ENCODE measurements around the gene ELP6. TPM values are rescaled to one million over a fixed set of nuclear protein-coding genes. Genes with fewer than 3 reads are reported as not detected.
"Not testable (repeated sequence)": the region's sequence is repeated elsewhere in the genome, so short reads cannot be mapped to it uniquely, and the experiment has no call there.

The ELP6 gene
- total RNA-seq, 2 experiments from 2014 or later: 46.6 to 48.8 TPM

DNA sequence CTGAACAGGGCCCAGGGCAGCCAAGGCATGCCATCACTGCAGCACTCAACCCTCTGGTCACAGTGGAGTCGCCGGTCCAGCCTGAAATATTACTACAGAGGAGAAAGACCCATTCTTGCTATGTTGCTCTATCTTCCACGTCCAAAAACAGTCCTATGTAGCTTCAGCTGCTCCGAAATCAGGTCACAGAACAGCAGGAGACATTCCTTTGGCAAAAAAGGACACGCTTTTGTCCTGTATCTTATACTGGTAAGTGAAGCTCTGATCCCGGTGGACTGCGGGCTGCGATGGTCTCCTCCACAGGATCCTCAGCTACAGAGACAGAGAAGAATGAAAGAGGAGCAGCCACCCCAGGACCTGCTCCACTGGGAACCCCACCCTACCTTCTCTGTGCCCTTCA, 17.6 kb downstream of the ELP6 start:
- Mint-ChIP-seq H3K4me1 (no peaks in the 10 kb centered on the region), H3K36me3 (peaks cover 27% of the 10 kb centered on the region), H3K27ac (no peak overlapping the region), H3K4me3 (no peak overlapping the region), H3K9me3 (ENCODE audit: low read depth) (no peaks in the 10 kb centered on the region), H3K27me3 (no peaks in the 10 kb centered on the region)
- CTCF ChIA-PET: interaction anchor here (0.6 to 1.4 kb wide), 3 partner anchors 20 to 75 kb away, joined by 3 read pairs; no protein-coding TSS in a partner anchor
- no peak for DNase-seq
- ATAC-seq: no peak

DNA sequence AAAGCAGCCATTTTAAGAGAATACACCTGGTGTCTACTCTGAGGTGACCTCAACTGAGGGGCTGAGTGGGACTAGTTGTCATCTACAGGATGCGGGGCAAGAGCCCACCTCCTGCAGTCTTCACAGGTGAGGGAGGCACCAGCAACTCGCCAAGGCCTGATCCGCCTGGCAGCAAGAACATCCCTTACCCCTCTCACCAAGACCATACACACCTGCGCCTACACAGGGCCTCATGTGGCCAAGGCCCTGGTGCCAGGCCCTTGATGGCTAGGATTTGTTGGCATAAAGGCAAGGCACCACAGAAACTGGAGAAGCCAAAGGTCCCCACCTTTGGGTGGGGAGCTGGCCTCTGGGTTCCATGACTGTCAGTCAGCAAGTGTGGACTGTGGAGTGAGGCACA, 18.4 kb downstream of the ELP6 start:
- no peak for ATAC-seq
- CTCF ChIA-PET: interaction anchor here (1.0 to 1.4 kb wide), 2 partner anchors 18 to 74 kb away, joined by 3 read pairs; partner anchors contain the start of gene ELP6
- no peaks in the 10 kb centered on the region for H3K4me1 Mint-ChIP-seq
- H3K36me3 Mint-ChIP-seq: peaks cover 26% of the 10 kb centered on the region
- H3K27me3 Mint-ChIP-seq: no peaks in the 10 kb centered on the region
- H3K9me3 Mint-ChIP-seq (ENCODE audit: low read depth): no peaks in the 10 kb centered on the region
- no peak for DNase-seq
- H3K27ac Mint-ChIP-seq: no peak overlapping the region
- H3K4me3 Mint-ChIP-seq: no peak overlapping the region

DNA sequence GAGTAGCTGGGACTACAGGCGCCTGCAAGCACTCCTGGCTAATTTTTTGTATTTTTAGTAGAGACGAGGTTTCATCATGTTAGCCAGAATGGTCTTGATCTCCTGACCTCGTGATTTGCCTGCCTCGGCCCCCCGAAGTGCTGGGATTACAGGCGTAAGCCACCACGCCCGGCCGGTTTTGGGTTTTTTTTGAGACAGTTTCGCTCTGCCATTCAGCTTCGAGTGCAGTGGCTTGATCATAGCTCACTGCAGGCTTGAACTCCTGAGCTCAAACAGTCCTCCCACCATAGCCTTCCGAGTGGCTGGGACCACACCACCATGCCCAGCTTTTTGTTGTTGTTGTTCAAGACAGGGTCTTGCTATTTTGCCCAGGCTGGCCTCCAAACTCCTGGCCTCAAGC, 21.7 kb downstream of the ELP6 start:
- CTCF ChIA-PET: no interaction called here
- Mint-ChIP-seq H3K4me1 (no peaks in the 10 kb centered on the region), H3K27ac (no peak overlapping the region), H3K4me3 (no peak overlapping the region), H3K9me3 (ENCODE audit: low read depth) (no peaks in the 10 kb centered on the region), H3K36me3 (peaks cover 14% of the 10 kb centered on the region), H3K27me3 (no peaks in the 10 kb centered on the region)
- no peak for DNase-seq
- no peak for ATAC-seq

DNA sequence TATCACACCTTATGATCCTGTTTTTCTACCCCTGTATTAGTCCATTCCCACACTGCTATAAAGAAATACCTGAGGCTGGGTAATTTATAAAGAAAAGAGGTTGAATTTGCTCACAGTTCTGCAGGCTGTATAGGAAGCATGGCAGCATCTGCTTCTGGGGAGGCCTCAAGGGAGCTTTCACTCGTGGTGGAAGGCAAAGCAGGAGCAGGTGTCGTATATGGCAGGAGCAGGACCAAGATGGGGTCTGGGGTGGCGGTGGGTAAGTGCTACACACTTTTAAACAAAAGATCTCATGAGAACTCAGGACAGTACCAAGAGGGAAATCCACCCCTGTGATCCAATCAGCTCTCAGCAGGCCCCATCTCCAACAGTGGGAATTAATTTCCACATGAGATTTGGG, 22.3 kb downstream of the ELP6 start:
- CTCF ChIA-PET: no interaction called here
- ATAC-seq (no peak), DNase-seq (no peak)
- Mint-ChIP-seq H3K4me1 (no peaks in the 10 kb centered on the region), H3K9me3 (ENCODE audit: low read depth) (no peaks in the 10 kb centered on the region), H3K27me3 (no peaks in the 10 kb centered on the region), H3K4me3 (no peak overlapping the region), H3K27ac (no peak overlapping the region), H3K36me3 (peaks cover 11% of the 10 kb centered on the region)

DNA sequence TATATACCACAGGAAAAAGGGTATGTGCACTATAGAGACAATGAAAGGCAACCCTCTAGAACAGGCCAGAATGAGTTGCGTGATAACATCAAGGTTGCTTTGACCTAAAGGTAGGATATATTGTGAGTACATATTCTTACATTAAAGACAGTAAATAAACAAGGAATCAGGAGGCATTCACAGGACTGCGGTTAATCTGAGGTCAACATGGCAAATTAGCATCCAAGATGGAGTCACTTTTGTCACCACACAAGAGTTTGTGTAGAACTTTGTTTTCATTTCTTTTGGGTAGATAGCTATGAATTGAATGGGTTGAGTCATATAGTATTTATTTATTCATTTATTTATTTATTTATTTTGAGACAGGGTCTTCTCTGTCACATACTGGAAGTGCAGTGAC, 26.2 kb downstream of the ELP6 start:
- H3K27ac Mint-ChIP-seq: no peak overlapping the region
- H3K36me3 Mint-ChIP-seq: peaks cover 6% of the 10 kb centered on the region
- no peak for ATAC-seq
- no peaks in the 10 kb centered on the region for H3K4me1 Mint-ChIP-seq
- H3K4me3 Mint-ChIP-seq: no peak overlapping the region
- H3K27me3 Mint-ChIP-seq: no peaks in the 10 kb centered on the region
- no peaks in the 10 kb centered on the region for H3K9me3 Mint-ChIP-seq (ENCODE audit: low read depth)
- CTCF ChIA-PET: no interaction called here
- no peak for DNase-seq

DNA sequence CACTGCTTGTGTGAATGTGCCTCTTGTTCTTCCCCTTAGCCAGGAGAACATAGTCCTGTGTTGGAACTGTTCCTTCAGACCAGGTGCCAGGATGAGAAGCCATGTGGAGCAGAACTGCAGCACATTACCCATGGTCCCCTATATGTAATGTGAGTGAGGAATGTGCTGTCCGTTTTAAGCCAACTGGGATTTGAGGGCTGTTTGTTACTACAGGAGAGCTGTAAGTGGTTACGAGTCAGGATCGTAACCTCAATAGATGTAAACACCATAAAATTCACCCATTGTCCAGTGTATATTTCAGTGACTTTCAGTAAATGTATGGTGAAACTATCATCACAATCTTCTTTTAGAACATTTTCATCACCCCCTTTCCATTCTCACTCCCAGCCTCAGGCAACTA, 27.7 kb downstream of the ELP6 start:
- no peaks in the 10 kb centered on the region for H3K4me1 Mint-ChIP-seq
- H3K4me3 Mint-ChIP-seq: no peak overlapping the region
- DNase-seq (no peak), ATAC-seq (no peak)
- CTCF ChIA-PET: interaction anchor here (0.9 kb wide), 1 partner anchor 11 kb away, joined by 3 read pairs; no protein-coding TSS in a partner anchor
- no peaks in the 10 kb centered on the region for H3K27me3 Mint-ChIP-seq
- no peak overlapping the region for H3K27ac Mint-ChIP-seq
- H3K9me3 Mint-ChIP-seq (ENCODE audit: low read depth): no peaks in the 10 kb centered on the region
- peaks cover 6% of the 10 kb centered on the region for H3K36me3 Mint-ChIP-seq

DNA sequence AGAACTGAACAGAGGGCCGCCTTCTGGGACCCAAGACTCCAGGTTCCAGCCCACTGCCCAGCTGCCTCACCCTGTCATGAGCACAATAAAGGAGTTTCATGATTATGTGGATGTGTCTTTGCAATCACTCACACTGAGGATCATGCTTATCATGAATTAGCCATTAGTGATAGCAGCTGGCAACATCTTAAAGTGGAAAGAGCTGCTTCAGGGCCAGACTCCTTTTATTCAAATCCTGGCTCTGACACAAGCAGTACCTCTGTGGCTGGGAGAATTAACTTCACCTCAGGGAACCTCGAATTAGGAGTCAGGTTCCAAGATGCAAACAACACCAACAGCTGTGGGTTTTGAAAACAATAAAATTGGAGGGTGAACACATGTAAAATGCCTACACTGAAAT, 31.1 kb downstream of the ELP6 start:
- Mint-ChIP-seq H3K4me1 (no peaks in the 10 kb centered on the region), H3K9me3 (ENCODE audit: low read depth) (no peaks in the 10 kb centered on the region), H3K36me3 (peaks cover 4% of the 10 kb centered on the region), H3K27me3 (no peaks in the 10 kb centered on the region), H3K27ac (no peak overlapping the region), H3K4me3 (no peak overlapping the region)
- ATAC-seq (no peak), DNase-seq (no peak)
- CTCF ChIA-PET: interaction anchor here (0.6 to 1.8 kb wide), 2 partner anchors 34 to 61 kb away, joined by 3 to 10 read pairs; no protein-coding TSS in a partner anchor

DNA sequence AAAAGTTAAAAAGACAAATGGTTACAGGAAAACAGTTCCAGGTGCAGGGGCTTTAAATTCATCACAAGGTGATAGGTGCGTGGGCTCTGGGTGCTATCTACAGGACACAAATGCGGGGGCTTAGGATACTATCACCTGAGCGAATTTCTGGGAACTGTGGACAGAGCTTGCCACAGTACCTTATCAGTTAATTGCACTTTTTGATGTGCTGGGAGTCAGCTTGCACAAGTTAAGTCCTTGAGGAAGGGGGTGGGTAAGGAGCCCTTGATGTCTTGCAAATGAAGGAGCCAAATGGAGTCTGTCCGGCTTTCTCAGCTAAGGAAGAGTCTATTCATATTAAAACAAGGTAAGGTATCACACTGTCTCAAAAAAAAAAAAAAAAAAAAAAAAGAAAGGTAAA, 31.7 kb downstream of the ELP6 start:
- H3K27ac Mint-ChIP-seq; DNase-seq; H3K4me3 Mint-ChIP-seq; H3K4me1 Mint-ChIP-seq; H3K27me3 Mint-ChIP-seq; H3K9me3 Mint-ChIP-seq (ENCODE audit: low read depth); ATAC-seq; H3K36me3 Mint-ChIP-seq: not testable (repeated sequence)
- CTCF ChIA-PET: interaction anchor here (0.6 to 1.8 kb wide), 3 partner anchors 34 to 246 kb away, joined by 3 to 10 read pairs (median 3); no protein-coding TSS in a partner anchor

DNA sequence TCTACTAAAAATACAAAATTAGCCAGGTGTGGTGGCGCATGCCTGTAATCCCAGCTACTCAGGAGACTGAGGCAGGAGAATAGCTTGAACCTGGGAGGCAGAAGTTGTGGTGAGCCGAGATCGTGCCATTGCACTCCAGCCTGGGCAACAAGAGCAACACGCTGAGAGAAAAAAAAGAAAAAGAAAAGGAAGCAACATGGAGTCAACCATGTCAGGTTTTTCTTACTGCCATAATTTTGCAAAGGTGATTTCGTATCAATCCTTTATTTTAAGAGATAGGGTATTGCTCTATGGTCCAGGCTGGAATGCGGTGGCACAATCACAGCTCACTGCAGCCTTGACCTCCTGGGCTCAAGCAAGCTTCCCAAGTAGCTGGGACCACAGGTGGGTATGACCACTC, 33.2 kb downstream of the ELP6 start:
- not testable (repeated sequence) for DNase-seq; H3K36me3 Mint-ChIP-seq; ATAC-seq; H3K27me3 Mint-ChIP-seq; H3K27ac Mint-ChIP-seq; H3K4me3 Mint-ChIP-seq; H3K9me3 Mint-ChIP-seq (ENCODE audit: low read depth); H3K4me1 Mint-ChIP-seq
- CTCF ChIA-PET: interaction anchor here (1.6 kb wide), 1 partner anchor 59 kb away, joined by 9 read pairs; no protein-coding TSS in a partner anchor

DNA sequence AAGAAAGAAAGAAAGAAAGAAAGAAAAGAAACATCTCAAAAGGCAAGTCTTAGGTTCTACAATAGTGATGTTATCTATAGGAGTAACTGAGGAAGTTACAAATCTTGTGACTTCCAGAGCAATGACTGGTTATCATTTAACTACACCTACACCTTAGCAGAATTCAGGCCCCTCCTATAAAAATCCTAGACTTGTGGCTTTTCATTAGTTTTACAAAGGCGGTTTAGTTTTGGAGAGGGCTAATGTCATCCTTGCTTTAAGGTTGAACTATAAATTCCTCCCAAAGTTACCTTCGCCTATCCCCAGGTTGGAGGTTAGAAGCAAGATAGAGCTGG, 33.7 kb downstream of the ELP6 start:
- CTCF ChIA-PET: interaction anchor here (0.7 to 1.6 kb wide), 2 partner anchors 58 to 59 kb away, joined by 3 to 9 read pairs; no protein-coding TSS in a partner anchor
- no peak for DNase-seq

DNA sequence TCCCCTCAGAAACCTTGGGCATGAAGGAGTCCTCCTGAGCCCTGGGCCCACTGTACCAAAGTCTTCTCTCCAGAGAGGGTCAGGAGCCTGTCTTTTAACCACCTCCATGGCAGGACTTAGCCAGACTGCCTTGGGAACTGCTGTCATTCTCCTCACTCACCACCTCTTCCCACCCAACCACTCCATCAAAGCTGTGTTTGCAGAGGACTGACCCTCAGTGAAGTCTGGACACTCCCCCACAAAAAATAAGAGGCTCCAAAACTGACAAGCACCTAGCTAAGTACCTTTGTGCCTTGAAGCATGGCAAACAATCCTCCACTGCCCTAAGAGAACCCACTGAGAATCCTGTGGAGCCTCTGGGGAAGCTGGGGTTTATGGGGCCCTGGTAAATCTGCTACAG, 35.5 kb downstream of the ELP6 start:
- Mint-ChIP-seq H3K27ac (no peak overlapping the region), H3K4me1 (peaks cover 27% of the 10 kb centered on the region), H3K9me3 (ENCODE audit: low read depth) (no peaks in the 10 kb centered on the region), H3K27me3 (no peaks in the 10 kb centered on the region), H3K4me3 (no peak overlapping the region), H3K36me3 (peaks cover 5% of the 10 kb centered on the region)
- ATAC-seq (no peak), DNase-seq (no peak)
- CTCF ChIA-PET: interaction anchor here (4.2 kb wide), 1 partner anchor 58 kb away, joined by 89 read pairs; no protein-coding TSS in a partner anchor

More for the DNA sequence above, 33.7 kb downstream of the ELP6 start:
- Mint-ChIP-seq H3K36me3 (peaks cover 3% of the 10 kb centered on the region), H3K9me3 (ENCODE audit: low read depth) (no peaks in the 10 kb centered on the region), H3K4me1 (peaks cover 13% of the 10 kb centered on the region), H3K4me3 (no peak overlapping the region), H3K27me3 (no peaks in the 10 kb centered on the region), H3K27ac (no peak overlapping the region)
- ATAC-seq: no peak

DNA sequence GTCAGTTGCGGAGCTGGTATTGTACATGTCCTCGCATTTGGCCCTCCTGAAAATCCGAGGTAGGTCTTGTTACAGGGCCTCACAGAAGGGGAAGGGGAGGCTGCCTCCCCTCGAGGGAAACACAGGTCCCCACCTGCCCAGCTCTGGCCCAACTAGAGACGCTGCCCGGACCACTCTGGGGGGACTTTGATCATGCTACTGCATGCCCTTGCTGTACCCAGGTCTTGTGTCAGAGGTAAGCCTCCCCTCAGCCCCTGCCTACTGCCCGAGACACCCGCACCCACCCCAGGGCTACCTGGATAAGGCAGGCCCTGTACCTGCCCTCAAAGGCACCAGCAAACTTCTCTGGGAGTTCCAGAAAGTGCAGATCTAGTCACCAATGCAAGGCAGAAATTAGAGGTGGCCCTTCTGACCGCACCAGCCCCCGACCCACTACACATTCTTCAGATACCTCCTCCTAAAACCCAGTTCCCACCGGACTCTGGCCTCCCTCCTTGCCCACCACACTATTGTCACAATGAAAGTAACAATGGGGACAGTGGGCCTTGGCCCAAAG, 36.8 kb downstream of the ELP6 start:
- CTCF ChIA-PET: interaction anchor here (0.7 to 4.2 kb wide), 8 partner anchors 20 to 73 kb away, joined by 3 to 89 read pairs (median 3); no protein-coding TSS in a partner anchor
- peak overlapping the region; percentile 81 for H3K27ac Mint-ChIP-seq
- DNase-seq: no peak

DNA sequence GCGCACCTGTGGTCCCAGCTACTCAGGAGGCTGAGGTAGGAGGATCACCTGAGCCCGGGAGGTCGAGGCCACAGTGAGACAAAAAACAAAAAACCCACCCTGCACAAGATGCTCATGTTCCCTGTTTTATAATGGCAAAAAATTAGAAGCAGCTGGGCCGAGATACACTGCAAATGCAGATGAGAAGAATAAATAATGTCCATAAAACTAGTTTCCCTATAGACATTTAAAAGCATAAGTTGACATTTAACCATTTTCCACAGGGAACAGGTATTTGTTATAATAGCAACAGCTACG, 37.2 kb downstream of the ELP6 start:
- H3K4me1 Mint-ChIP-seq: peaks cover 31% of the 10 kb centered on the region
- H3K36me3 Mint-ChIP-seq: peaks cover 6% of the 10 kb centered on the region
- H3K27me3 Mint-ChIP-seq: no peaks in the 10 kb centered on the region
- peak overlapping the region; percentile 81 for H3K27ac Mint-ChIP-seq
- H3K4me3 Mint-ChIP-seq: peak overlapping the region; percentile 89
- no peaks in the 10 kb centered on the region for H3K9me3 Mint-ChIP-seq (ENCODE audit: low read depth)
- CTCF ChIA-PET: interaction anchor here (0.7 to 4.2 kb wide), 8 partner anchors 20 to 72 kb away, joined by 3 to 89 read pairs (median 3); no protein-coding TSS in a partner anchor
- no peak for DNase-seq
- no peak for ATAC-seq

More for the DNA sequence above, 36.8 kb downstream of the ELP6 start:
- Mint-ChIP-seq H3K9me3 (ENCODE audit: low read depth) (no peaks in the 10 kb centered on the region), H3K4me3 (peak overlapping the region; percentile 89), H3K4me1 (peaks cover 31% of the 10 kb centered on the region), H3K36me3 (peaks cover 6% of the 10 kb centered on the region), H3K27me3 (no peaks in the 10 kb centered on the region)
- ATAC-seq: no peak

DNA sequence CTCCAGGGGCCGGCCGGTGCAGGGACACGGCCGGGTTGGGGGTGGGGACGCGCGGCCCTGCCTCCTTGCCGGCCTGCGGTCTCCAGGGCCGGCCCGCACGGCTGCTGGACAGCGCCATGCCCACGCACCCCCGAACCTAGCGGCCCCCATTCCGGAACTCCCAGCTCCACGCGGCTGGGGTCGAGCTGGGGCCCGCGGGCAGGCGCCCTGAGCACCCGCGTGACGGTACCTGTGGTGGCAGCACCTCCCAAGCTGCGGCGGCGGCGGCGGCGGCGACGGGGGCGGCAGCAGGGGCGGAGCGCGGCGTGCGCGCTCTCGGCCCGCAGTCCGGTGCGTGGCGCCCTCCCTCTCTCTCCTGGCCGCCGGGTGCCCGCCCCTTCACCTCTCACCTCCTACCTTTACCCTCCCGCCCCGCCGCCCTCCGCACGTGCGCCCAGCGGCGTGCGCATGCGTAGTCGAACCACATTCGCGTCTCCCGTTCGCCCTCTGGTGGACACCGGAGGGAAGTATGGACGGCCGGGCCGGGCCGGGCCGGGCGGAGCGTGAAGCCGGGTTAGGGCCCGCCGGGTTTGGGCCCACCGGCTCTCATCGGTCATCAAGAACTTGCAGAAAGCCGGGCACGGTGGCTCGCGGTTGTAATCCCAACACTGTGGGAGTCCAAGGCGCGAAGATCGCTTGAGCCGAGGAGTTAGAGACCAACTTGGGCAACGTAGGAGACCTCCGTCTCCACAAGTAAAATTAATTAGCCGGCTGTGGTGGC, 37.8 kb downstream of the ELP6 start, which contains the start of gene SCAP:
Gene SCAP, minus strand, starts transcription at position 372 of the 760 bp plus-strand sequence. CDS start 32,948 bp downstream, outside the sequence.
- Mint-ChIP-seq H3K27me3 (no peaks in the 10 kb centered on the region), H3K9me3 (ENCODE audit: low read depth) (no peaks in the 10 kb centered on the region), H3K4me3 (peak within 1 kb of the TSS; percentile 89), H3K36me3 (peaks cover 9% of the 10 kb centered on the region), H3K27ac (peak within 1 kb of the TSS; percentile 81), H3K4me1 (peaks cover 31% of the 10 kb centered on the region)
- CTCF ChIA-PET: interaction anchor here (0.5 to 4.2 kb wide), 15 partner anchors 16 to 573 kb away, joined by 3 to 89 read pairs (median 3); partner anchors contain the start of gene ELP6
- peak; percentile 97 for DNase-seq
- peak; percentile 94 for ATAC-seq
